ENCODE data around the gene OR2T6.
"Not testable (repeated sequence)": the region's sequence is repeated elsewhere in the genome, so short reads cannot be mapped to it uniquely, and the experiment has no call there.

Gene OR2T6

DNA sequence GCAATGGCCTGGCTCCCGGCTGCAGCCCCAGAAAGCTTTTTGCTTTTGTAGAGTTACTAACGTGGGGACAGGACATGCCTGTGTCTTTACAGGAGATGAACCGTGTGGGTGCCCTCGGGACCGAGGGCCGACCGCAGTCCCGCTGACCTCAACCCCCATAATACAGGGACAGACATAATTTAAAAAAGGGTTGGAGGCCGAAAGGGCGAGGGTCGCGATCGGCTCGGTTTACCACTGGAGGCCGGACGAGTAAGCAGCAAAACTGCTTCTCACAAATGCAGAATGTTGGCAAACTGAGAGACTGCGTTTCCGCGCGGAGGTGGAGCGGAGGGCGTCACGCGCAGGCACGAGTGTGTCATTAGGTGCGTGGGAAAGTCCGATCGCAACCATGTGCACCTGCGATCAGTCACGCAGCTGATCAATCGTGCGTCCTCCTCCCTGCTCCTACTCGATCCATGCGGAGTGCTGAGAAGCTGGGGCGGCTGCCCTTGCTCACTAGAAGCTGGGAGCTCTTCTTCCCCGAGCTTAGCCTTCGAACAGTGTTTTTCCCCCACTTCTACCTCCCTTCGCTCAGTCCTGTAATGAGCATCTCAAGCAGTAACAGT, 58.4 kb downstream of the OR2T6 start:
- not testable (repeated sequence) for DNase-seq (ENCODE audit: low read depth)

DNA sequence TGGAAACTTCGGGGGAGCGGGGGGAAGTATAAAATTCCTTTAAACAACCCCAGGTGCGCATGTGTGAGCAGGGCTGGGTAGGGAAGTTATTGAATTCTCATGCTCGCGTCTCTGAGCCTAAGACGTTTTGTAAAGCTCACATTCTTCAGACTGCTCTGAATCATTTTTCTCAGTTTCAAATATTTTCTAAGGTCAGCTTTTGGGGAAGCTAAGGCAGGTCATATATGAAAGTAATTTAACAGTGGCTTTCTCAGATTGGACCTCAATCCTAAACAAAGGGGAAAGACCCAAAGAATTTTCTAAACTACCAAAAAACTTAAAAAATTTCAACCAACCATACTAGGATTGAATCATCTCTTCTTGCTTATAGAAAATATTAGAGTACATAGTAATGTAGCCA, 59.4 kb downstream of the OR2T6 start:
- not testable (repeated sequence) for DNase-seq (ENCODE audit: low read depth)

DNA sequence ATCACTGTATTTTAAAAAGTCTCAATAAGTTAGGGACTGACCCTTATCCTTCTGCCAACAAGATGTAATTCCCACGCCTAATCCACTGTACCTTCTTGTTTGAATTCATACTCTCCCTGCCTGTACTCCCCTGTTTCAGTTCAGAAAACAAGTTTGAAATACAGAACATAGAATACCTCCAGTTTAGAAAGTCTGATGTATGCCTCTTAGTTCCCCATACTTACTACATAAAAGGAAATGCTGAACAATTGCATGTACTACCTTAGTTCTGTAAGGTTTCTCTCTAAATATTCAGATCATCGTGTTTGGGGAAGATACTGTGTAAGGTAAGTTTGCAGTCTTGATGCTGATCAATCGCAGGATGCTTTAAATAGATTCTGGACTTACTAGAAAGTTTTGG, 60.8 kb downstream of the OR2T6 start:
- not testable (repeated sequence) for DNase-seq (ENCODE audit: low read depth)

DNA sequence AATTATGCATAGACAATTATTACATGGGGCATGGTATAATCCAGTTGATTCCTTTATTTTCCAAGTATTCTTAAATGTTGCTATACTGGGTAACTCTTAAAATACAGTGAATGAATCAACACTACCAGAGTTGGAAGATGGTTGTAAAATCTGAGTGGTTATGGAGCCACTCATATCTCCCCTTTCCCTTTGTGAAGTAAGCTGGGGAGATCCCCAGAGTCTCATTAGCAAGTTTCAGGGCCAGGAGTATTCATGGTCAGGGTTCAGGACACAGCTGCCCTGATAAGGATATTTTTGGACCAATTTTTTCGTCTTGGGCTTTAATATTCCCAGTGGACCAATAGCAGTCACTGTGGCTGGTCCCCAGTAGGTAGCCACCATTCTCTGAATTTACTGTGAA, 63.1 kb downstream of the OR2T6 start:
- not testable (repeated sequence) for DNase-seq (ENCODE audit: low read depth)

DNA sequence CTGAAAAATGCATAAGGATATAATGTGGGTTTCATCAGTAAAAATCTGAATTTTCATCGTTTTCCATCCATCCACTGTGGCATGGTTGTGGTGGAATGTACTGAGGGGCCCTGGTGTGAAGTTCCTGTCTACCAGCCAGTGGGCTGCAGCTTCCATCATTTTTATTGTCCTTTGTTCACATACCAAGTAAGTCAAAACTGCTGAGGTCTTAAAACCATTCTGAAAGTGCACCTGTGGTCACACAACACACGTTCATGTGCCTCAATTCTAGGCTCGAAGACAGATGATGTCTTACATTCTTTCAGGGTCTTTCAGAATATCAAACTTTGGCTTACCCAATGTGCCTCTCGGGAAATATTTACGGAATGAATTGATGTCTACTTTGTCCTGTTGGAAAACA, 63.7 kb downstream of the OR2T6 start:
- not testable (repeated sequence) for DNase-seq (ENCODE audit: low read depth)
